ENCODE measurements around the gene FHIT.

GRCh38 chr3:60856257-60857046, 394.8 kb downstream of the FHIT start:
- TF ChIP-seq, protein P1, sequence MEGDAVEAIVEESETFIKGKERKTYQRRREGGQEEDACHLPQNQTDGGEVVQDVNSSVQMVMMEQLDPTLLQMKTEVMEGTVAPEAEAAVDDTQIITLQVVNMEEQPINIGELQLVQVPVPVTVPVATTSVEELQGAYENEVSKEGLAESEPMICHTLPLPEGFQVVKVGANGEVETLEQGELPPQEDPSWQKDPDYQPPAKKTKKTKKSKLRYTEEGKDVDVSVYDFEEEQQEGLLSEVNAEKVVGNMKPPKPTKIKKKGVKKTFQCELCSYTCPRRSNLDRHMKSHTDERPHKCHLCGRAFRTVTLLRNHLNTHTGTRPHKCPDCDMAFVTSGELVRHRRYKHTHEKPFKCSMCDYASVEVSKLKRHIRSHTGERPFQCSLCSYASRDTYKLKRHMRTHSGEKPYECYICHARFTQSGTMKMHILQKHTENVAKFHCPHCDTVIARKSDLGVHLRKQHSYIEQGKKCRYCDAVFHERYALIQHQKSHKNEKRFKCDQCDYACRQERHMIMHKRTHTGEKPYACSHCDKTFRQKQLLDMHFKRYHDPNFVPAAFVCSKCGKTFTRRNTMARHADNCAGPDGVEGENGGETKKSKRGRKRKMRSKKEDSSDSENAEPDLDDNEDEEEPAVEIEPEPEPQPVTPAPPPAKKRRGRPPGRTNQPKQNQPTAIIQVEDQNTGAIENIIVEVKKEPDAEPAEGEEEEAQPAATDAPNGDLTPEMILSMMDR (conservative IDR thresholded peaks at IDR 0.05), result no peak
- no peak for TF ChIP-seq EZH2 (IDR thresholded peaks at IDR 0.05; ENCODE audit: low read depth)

All from PC-9 (cell line).